Testis (tissue), 2 donors: Measurements from ENCODE around the gene URB1.

Experiments
- CTCF ChIP-seq, 3 experiments: fragments of 450-650 bp in 2 of 3; fragments of 200-600 bp in 1 of 3; sonication (generic) in 1 of 3; IDR thresholded peaks; one replicate each; pipeline ENCODE4 v1.5.1; 2016 to 2019; ENCODE audit warnings: antibody characterized with exemption in 3 of 3, mild to moderate bottlenecking in 2 of 3, moderate library complexity in 1 of 3
- POLR2A ChIP-seq: fragments of 450-650 bp; IDR thresholded peaks from one replicate; pipeline ENCODE4 v1.6.1; 2017; ENCODE audit warnings: antibody characterized with exemption, mild to moderate bottlenecking, moderate library complexity

GRCh38 chr21:32356874-32357395, 35.9 kb downstream of the URB1 start:
- TF ChIP-seq CTCF (IDR thresholded peaks at IDR 0.05), result no peak
- no peak for TF ChIP-seq POLR2A
